ENCODE results near the gene ZNF784. TPM values are rescaled to one million over a fixed set of nuclear protein-coding genes. Genes with fewer than 3 reads are reported as not detected.
A peak's percentile ranks its signal among the peaks of the same experiment; 100 is the strongest.

Gene ZNF784
- total and polyA plus RNA-seq, 2 of the 13 experiments (the other 11 are each of a cell fraction or from before 2014, with no cell fraction given): 4.1 to 4.2 TPM

DNA sequence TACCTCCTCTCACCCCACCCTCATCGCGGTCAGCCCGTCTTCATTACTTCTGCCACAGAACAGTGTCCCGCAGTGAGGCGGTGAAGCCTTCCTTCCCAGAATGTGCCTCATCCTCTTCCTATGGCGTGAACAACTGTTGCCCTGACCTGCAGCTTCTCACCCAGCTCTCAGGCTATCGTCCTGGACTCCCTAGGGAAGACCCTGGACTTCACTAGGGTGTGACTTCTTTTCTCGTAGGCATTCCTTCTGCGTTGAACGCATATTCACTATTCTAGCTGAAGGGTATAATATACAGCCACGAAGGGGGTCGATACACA lies 17.9 kb downstream of the ZNF784 start (continued):
- TF ChIP-seq, protein P1, sequence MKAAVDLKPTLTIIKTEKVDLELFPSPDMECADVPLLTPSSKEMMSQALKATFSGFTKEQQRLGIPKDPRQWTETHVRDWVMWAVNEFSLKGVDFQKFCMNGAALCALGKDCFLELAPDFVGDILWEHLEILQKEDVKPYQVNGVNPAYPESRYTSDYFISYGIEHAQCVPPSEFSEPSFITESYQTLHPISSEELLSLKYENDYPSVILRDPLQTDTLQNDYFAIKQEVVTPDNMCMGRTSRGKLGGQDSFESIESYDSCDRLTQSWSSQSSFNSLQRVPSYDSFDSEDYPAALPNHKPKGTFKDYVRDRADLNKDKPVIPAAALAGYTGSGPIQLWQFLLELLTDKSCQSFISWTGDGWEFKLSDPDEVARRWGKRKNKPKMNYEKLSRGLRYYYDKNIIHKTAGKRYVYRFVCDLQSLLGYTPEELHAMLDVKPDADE (CRISPR knock-in tag; IDR thresholded peaks at IDR 0.05): no peak
- TF ChIP-seq TBX3 (IDR thresholded peaks at IDR 0.05; ENCODE audit: borderline replicate concordance) (no peak), ZNF605 (CRISPR knock-in tag; IDR thresholded peaks at IDR 0.05) (0 out of 2 replicates have a peak, but pooled peaks have one; percentile 35)
- TF ChIP-seq, protein P2, sequence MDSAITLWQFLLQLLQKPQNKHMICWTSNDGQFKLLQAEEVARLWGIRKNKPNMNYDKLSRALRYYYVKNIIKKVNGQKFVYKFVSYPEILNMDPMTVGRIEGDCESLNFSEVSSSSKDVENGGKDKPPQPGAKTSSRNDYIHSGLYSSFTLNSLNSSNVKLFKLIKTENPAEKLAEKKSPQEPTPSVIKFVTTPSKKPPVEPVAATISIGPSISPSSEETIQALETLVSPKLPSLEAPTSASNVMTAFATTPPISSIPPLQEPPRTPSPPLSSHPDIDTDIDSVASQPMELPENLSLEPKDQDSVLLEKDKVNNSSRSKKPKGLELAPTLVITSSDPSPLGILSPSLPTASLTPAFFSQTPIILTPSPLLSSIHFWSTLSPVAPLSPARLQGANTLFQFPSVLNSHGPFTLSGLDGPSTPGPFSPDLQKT (CRISPR knock-in tag; IDR thresholded peaks at IDR 0.05; ENCODE audit: borderline replicate concordance): no peak
- TF ChIP-seq, protein P3, sequence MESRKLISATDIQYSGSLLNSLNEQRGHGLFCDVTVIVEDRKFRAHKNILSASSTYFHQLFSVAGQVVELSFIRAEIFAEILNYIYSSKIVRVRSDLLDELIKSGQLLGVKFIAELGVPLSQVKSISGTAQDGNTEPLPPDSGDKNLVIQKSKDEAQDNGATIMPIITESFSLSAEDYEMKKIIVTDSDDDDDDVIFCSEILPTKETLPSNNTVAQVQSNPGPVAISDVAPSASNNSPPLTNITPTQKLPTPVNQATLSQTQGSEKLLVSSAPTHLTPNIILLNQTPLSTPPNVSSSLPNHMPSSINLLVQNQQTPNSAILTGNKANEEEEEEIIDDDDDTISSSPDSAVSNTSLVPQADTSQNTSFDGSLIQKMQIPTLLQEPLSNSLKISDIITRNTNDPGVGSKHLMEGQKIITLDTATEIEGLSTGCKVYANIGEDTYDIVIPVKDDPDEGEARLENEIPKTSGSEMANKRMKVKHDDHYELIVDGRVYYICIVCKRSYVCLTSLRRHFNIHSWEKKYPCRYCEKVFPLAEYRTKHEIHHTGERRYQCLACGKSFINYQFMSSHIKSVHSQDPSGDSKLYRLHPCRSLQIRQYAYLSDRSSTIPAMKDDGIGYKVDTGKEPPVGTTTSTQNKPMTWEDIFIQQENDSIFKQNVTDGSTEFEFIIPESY (CRISPR knock-in tag; IDR thresholded peaks at IDR 0.05): 0 out of 2 replicates have a peak, but pooled peaks have one; percentile 3
- TF ChIP-seq, protein P4, sequence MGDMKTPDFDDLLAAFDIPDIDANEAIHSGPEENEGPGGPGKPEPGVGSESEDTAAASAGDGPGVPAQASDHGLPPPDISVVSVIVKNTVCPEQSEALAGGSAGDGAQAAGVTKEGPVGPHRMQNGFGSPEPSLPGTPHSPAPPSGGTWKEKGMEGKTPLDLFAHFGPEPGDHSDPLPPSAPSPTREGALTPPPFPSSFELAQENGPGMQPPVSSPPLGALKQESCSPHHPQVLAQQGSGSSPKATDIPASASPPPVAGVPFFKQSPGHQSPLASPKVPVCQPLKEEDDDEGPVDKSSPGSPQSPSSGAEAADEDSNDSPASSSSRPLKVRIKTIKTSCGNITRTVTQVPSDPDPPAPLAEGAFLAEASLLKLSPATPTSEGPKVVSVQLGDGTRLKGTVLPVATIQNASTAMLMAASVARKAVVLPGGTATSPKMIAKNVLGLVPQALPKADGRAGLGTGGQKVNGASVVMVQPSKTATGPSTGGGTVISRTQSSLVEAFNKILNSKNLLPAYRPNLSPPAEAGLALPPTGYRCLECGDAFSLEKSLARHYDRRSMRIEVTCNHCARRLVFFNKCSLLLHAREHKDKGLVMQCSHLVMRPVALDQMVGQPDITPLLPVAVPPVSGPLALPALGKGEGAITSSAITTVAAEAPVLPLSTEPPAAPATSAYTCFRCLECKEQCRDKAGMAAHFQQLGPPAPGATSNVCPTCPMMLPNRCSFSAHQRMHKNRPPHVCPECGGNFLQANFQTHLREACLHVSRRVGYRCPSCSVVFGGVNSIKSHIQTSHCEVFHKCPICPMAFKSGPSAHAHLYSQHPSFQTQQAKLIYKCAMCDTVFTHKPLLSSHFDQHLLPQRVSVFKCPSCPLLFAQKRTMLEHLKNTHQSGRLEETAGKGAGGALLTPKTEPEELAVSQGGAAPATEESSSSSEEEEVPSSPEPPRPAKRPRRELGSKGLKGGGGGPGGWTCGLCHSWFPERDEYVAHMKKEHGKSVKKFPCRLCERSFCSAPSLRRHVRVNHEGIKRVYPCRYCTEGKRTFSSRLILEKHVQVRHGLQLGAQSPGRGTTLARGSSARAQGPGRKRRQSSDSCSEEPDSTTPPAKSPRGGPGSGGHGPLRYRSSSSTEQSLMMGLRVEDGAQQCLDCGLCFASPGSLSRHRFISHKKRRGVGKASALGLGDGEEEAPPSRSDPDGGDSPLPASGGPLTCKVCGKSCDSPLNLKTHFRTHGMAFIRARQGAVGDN (CRISPR knock-in tag; IDR thresholded peaks at IDR 0.05): 0 out of 2 replicates have a peak, but pooled peaks have one; percentile 3

Measured in HepG2 (cell line).